NAMALWA (cell line): ENCODE measurements around the gene GALNT6.
"Not testable (repeated sequence)": the region's sequence is repeated elsewhere in the genome, so short reads cannot be mapped to it uniquely, and the experiment has no call there.

ENCODE experiments used
- DNase-seq: peaks from one replicate; pipeline ENCODE4 v3.0.0-alpha.2; 2015; ENCODE audit warnings: low spot score

GALNT6 gene

GRCh38 chr12:51357374-51358047, 33.7 kb downstream of the GALNT6 start:
- DNase-seq, result peak; percentile 40

GRCh38 chr12:51351913-51352532, 39.2 kb downstream of the GALNT6 start:
- DNase-seq, result peak; percentile 69

- no peak for DNase-seq
Observed at GRCh38 chr12:51349026-51349425, 42.2 kb downstream of the GALNT6 start.

GRCh38 chr12:51348116-51348515, 43.1 kb downstream of the GALNT6 start:
- DNase-seq, result no peak

GRCh38 chr12:51346581-51346980, 44.6 kb downstream of the GALNT6 start, which contains the start of gene CELA1:
Gene CELA1 (minus strand): TSS chr12:51346679. CDS start chr12:51346638, 41 bp downstream.
- no peak for DNase-seq

- no peak for DNase-seq
Observed at GRCh38 chr12:51345681-51346080, 45.5 kb downstream of the GALNT6 start.

- DNase-seq, result no peak
Observed at GRCh38 chr12:51343201-51343600, 48.0 kb downstream of the GALNT6 start.

- no peak for DNase-seq
Observed at GRCh38 chr12:51342416-51342815, 48.8 kb downstream of the GALNT6 start.

GRCh38 chr12:51341251-51342007, 49.8 kb downstream of the GALNT6 start:
- peak; percentile 82 for DNase-seq

GRCh38 chr12:51339750-51340149, 51.5 kb downstream of the GALNT6 start:
- no peak for DNase-seq

GRCh38 chr12:51337336-51337735, 53.9 kb downstream of the GALNT6 start:
- DNase-seq, result not testable (repeated sequence)

- DNase-seq, result no peak
Observed at GRCh38 chr12:51335931-51336330, 55.3 kb downstream of the GALNT6 start.

- DNase-seq, result no peak
Observed at GRCh38 chr12:51334764-51335163, 56.4 kb downstream of the GALNT6 start.

GRCh38 chr12:51333536-51333935, 57.7 kb downstream of the GALNT6 start:
- no peak for DNase-seq

- DNase-seq, result no peak
Observed at GRCh38 chr12:51330186-51330585, 61.0 kb downstream of the GALNT6 start.

- DNase-seq, result no peak
Observed at GRCh38 chr12:51329742-51330141, 61.5 kb downstream of the GALNT6 start.

GRCh38 chr12:51328587-51328986, 62.6 kb downstream of the GALNT6 start:
- DNase-seq, result no peak

- DNase-seq, result peak; percentile 51
Observed at GRCh38 chr12:51326698-51327439, 64.3 kb downstream of the GALNT6 start.

GRCh38 chr12:51324953-51325352, 66.3 kb downstream of the GALNT6 start:
- no peak for DNase-seq

- peak; percentile 79 for DNase-seq
Observed at GRCh38 chr12:51323966-51324895, 67.0 kb downstream of the GALNT6 start, which contains the start of gene BIN2. Gene BIN2 (minus strand): TSS chr12:51324174. CDS start chr12:51324102, 72 bp downstream.
